Measurements from ENCODE around the gene NFATC2IP.
"Not testable (repeated sequence)": the region's sequence is repeated elsewhere in the genome, so short reads cannot be mapped to it uniquely, and the experiment has no call there.

The NFATC2IP gene

DNA sequence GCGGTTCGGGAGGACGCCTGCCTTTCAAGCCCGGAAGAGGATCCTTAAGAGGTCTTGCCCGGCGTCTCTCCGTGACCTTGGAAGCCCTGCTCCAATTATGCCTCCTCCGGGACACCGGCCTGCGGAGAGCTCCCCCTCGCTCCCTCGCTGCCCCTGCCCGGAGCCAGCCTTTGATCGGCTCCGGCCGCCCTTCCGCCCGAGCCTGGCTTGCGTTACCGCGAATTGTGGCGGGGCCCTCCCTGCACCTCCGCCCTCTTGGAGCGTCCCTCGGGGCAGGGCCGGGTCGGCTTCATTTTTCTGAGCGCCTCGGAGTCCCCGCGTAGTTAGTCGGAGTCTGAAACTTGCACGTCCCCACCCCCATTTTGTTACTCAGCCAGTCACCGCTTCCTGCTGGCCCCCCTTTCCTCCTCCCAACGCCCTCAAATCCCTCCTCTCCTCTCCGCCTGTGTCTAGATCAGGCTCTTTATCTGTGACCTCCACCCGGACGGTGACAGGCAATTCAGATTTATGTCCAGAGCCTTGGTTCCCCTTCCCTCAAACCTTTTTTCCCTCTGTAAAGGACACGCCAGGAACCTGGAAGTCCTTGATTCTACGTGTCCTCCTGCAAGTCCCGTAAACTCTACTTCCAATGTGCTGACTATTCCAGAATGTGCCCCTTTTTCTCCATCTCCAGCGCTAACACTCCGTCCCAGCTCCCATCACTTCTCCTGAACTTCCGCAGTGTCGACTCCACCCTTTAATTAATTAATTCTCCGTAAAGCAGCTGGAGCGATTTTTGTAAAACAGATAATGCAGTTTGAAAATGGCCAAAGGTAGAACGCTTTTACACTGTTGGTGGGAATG, 25.1 kb upstream of the NFATC2IP start:
- in situ Hi-C loops (cut with MboI; ENCODE audit: low sequenced_read_pairs): no loop called here

DNA sequence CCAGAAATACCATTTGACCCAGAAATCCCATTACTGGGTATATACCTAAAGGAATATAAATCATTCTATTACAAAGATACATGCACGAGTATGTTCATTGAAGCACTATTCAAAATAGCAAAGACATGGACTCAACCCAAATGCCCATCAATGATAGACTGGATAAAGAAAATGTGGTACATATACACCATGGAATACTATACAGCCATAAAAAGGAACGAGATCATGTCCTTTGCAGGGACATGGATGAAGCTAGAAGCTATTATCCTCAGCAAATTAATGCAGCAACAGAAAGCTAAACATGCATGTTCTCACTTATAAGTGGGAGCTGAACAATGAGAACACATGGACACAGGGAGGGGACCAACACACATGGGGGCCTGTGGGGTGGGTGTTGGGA, 24.5 kb upstream of the NFATC2IP start:
- in situ Hi-C loops (cut with MboI; ENCODE audit: low sequenced_read_pairs): not testable (repeated sequence)

DNA sequence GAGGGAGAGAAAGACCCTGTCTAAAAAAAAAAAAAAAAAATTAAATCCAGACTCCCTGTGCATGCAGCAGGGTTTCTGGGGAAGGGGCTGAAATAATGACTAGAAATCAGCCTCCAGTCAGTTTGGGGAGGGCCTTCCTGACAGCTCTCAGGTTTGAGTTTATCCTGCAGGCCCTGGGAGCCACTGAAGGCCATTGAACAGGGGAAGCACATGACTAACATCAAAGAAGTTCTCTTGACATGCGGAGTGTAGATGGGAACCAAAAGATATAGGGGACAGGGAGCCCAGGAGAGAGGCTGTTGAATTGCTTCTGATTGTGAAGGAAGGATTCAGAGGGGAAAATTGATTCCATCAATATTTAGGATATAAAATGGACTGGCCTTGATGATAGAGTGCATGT, 22.9 kb upstream of the NFATC2IP start:
- in situ Hi-C loops (cut with MboI; ENCODE audit: low sequenced_read_pairs): no loop called here

DNA sequence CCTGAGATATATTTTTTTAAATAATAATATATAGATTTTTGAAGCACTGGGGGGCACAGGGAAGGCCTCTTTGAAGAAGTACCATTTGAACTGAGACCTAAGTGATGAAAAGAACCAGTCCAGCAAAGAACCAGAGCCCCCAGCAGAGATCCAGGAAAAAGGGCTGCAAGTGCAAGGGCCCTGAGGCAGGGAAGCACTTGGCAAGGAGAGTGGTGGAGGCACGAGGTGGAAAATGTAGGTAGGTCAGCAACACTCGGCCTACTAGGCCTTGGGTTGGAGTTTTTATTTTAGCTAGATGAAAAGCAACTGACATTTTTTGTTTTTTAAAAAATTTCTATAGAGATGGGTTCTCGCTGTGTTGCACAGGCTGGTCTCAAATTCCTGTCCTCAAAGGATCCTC, 20.5 kb upstream of the NFATC2IP start:
- in situ Hi-C loops (cut with MboI; ENCODE audit: low sequenced_read_pairs): no loop called here

DNA sequence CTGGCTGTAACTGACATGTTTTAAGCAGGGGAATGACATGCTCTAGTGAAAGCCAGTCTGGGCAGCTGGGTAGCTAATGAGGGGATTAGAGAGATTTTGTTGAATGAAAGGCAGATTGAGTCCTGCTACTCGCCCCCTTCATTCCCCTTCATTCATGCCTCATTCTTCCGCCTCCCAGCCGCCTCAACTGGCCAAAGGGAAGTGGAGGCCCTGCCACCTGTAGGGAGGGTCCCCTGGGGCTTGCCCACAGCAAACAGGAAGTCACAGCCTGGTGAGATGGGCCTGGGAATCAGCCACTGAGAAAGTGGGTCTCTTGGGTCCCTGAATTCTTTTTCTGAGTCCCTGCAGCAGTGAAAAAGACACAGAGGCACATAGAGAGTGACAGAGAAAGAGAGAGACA, 20.1 kb upstream of the NFATC2IP start:
- in situ Hi-C loops (cut with MboI; ENCODE audit: low sequenced_read_pairs): no loop called here

DNA sequence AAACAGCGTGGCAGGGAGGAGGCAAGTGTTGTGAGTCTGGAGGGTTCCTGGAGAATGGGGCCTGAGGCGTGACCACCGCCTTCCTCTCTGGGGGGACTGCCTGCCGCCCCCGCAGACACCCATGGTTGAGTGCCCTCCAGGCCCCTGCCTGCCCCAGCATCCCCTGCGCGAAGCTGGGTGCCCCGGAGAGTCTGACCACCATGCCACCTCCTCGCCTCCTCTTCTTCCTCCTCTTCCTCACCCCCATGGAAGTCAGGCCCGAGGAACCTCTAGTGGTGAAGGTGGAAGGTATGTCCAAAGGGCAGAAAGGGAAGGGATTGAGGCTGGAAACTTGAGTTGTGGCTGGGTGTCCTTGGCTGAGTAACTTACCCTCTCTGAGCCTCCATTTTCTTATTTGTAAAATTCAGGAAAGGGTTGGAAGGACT, 18.9 kb upstream of the NFATC2IP start, which contains the start of gene CD19:
Gene CD19, plus strand, starts transcription at position 171 of the 425 bp plus-strand sequence. Its CDS starts 30 bp downstream, at position 201.
- in situ Hi-C loops (cut with MboI; ENCODE audit: low sequenced_read_pairs): no loop called here

DNA sequence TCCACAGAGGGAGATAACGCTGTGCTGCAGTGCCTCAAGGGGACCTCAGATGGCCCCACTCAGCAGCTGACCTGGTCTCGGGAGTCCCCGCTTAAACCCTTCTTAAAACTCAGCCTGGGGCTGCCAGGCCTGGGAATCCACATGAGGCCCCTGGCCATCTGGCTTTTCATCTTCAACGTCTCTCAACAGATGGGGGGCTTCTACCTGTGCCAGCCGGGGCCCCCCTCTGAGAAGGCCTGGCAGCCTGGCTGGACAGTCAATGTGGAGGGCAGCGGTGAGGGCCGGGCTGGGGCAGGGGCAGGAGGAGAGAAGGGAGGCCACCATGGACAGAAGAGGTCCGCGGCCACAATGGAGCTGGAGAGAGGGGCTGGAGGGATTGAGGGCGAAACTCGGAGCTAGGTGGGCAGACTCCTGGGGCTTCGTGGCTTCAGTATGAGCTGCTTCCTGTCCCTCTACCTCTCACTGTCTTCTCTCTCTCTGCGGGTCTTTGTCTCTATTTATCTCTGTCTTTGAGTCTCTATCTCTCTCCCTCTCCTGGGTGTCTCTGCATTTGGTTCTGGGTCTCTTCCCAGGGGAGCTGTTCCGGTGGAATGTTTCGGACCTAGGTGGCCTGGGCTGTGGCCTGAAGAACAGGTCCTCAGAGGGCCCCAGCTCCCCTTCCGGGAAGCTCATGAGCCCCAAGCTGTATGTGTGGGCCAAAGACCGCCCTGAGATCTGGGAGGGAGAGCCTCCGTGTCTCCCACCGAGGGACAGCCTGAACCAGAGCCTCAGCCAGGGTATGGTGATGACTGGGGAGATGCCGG, 18.2 kb upstream of the NFATC2IP start:
- in situ Hi-C loops (cut with MboI; ENCODE audit: low sequenced_read_pairs): no loop called here

DNA sequence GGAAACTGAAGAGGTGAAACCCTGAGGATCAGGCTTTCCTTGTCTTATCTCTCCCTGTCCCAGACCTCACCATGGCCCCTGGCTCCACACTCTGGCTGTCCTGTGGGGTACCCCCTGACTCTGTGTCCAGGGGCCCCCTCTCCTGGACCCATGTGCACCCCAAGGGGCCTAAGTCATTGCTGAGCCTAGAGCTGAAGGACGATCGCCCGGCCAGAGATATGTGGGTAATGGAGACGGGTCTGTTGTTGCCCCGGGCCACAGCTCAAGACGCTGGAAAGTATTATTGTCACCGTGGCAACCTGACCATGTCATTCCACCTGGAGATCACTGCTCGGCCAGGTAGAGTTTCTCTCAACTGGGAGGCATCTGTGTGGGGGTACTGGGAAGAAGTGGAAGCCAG, 17.6 kb upstream of the NFATC2IP start:
- in situ Hi-C loops (cut with MboI; ENCODE audit: low sequenced_read_pairs): no loop called here

DNA sequence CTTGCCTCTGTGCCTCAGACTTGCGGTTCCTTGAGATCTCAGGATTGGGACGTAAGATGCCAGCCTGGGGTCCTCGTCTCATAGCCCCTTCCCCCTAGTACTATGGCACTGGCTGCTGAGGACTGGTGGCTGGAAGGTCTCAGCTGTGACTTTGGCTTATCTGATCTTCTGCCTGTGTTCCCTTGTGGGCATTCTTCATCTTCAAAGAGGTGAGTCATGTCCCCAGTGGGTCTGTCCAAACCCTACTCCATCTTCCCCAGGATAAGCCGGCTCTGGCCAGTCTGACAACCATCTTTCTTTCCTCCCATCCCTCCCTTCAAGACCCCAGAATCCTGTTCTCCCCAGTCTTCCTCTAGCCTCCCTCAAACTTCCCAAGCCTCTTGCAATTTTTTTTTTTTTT, 15.4 kb upstream of the NFATC2IP start:
- in situ Hi-C loops (cut with MboI; ENCODE audit: low sequenced_read_pairs): no loop called here

DNA sequence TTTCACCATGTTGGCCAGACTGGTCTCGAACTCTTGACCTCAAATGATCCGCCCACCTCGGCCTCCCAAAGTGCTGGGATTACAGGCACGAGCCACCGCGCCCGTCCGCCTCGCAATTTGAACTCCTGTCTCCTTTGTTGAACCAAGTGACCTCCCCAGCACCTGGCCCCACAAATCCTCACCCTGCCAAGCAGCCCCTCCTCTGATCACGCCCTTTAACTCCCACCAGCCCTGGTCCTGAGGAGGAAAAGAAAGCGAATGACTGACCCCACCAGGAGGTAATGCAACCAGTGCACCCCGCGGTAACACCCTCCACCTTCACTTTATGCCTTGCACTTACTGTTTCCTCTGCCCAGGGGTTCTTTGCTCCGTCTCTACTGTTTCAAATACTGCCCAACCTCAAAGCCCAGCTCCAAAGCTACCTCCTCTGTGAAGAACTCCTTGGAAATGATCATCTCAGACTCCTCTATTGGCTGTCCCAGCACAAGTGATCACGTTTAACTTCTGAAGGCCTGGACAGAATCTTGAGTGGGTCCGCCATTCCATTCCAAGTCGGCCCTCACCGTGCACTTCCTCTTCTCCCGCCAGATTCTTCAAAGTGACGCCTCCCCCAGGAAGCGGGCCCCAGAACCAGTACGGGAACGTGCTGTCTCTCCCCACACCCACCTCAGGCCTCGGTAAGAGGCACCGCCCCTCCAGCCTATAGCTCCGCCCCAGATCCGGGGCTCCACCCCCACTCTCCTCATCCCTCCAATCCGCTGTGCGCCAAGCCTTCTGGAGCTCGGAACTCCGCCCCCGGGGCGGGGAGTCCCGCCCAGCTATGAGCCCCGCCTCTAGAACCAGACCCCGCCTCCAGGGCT, 14.6 kb upstream of the NFATC2IP start:
- in situ Hi-C loops (cut with MboI; ENCODE audit: low sequenced_read_pairs): no loop called here

DNA sequence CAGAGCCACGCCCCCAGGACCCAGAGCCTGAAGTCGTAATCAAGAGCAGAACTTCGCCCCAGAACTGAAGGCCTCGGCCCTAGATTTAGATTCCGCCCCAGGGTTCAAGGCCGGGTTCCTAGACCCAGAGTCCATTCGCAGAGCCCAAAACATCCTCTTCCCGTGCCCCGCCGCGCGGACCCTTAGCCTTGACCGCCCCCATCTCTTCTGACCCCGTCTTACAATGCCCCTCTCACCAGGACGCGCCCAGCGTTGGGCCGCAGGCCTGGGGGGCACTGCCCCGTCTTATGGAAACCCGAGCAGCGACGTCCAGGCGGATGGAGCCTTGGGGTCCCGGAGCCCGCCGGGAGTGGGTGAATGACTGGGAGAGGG, 14.0 kb upstream of the NFATC2IP start:
- in situ Hi-C loops (cut with MboI; ENCODE audit: low sequenced_read_pairs): no loop called here

DNA sequence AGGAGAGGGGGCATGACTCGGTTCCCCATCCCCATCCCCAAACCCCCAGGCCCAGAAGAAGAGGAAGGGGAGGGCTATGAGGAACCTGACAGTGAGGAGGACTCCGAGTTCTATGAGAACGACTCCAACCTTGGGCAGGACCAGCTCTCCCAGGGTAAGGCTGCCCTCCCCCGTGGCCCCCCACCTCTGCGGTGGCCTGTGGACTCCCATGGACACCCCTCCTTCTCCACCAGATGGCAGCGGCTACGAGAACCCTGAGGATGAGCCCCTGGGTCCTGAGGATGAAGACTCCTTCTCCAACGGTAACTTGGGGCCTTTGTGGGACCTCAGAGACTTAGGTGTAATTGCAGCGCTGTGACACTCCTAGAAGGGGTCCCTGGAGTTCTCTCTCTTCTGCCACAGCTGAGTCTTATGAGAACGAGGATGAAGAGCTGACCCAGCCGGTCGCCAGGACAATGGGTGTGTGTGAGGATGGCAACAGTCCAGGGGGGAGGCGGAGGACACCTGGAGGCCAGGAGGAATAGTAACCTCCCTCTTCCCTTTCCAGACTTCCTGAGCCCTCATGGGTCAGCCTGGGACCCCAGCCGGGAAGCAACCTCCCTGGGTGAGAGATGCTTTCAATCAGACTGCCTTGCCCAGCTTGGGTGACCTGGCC, 13.4 kb upstream of the NFATC2IP start:
- in situ Hi-C loops (cut with MboI; ENCODE audit: low sequenced_read_pairs): no loop called here

DNA sequence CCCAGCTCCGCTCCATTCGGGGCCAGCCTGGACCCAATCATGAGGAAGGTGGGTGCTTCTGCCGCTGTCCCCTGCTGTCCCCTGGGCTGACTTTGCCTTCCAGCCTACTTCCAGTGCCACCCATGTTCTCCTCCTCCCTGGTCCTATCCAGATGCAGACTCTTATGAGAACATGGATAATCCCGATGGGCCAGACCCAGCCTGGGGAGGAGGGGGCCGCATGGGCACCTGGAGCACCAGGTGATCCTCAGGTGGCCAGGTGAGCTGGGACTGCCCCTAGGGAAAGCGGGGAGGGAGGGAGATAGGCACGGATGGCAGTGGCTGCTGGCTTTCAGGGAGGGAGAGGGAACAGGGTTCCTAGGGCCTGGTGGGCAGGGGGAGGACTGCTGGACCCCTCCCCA, 12.0 kb upstream of the NFATC2IP start:
- in situ Hi-C loops (cut with MboI; ENCODE audit: low sequenced_read_pairs): no loop called here

DNA sequence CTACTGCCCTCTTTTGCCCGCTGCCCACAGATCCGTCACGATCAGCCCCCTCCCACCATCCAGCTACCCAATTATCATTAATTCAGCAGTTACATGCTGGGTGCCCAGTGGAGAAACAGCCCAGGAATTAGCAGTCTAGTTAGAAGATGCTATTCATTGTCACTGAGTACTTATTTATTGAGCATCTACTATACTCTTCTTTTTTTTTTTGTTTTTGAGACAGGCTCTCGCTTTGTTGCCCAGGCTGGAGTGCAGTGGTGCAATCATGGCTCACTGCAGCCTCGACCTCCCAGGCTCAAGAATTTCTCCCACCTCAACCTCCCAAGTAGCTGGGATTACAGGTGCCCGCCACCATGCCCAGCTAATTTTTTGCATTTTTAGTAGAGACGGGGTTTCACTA, 10.9 kb upstream of the NFATC2IP start:
- in situ Hi-C loops (cut with MboI; ENCODE audit: low sequenced_read_pairs): not testable (repeated sequence)

DNA sequence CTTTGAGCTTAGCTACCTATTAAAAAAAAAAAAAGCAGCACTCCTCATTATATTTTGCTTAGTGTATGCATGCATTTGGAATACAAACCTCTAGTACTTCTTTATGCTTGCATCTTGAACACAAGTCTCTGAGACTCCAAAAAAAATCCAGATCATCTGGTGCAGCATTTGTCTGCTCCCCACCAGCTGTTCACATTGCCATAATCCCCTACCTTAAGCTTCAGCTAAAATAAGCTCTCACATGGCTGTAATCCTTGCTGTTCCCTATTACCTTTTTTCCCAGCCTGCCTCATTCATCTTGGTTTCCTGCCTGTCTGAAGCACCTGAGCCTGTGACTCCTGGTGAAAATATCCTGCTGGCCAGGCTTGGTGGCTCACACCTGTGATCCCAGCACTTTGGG, 7.5 kb upstream of the NFATC2IP start:
- in situ Hi-C loops (cut with MboI; ENCODE audit: low sequenced_read_pairs): no loop called here

DNA sequence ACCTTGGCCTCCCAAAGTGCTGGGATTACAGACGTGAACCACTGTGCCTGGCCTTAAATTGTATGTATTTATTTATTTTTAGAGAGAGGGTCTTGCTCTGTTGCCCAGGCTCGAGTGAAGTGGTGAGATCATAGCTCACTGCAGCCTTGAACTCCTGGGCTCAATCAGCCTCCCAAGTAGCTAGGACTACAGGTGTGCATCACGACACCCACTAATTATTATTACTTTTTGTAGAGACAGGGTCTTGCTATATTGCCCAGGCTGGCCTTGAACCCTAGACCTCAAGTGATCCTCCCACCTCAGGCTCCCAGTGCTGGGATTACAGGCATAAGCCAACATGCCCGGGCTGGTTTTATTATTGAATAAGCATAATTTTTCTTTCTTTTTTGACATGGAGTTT, 4.1 kb upstream of the NFATC2IP start:
- in situ Hi-C loops (cut with MboI; ENCODE audit: low sequenced_read_pairs): no loop called here

DNA sequence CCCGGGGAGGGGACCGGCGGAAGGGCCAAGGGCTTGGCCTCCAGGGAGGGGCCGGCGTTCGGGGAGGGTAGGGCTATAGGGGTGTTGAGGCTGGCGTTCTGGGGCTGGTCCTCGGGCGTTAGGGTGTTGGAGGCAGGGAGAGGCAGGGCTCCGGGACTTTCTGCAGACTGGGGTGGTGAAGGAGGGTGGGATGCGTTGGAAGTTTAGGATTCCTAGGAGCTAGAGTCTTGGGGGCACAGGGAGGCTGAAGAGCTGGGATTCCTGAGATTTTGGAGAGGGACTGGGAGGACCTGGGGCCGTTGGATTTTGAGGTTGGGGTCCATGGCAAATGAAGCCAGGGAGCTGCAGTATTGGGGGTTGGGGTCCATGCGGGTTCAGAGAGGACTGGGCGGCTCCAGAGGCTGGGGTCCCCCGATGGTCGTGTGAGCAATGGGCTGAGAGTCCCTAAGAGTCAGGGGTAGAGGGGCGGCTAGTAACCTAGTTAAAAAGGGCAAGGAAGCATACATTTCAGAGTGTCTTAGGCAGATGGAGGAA, 740 bp downstream of the NFATC2IP start:
- in situ Hi-C loops (cut with MboI; ENCODE audit: low sequenced_read_pairs): no loop called here

DNA sequence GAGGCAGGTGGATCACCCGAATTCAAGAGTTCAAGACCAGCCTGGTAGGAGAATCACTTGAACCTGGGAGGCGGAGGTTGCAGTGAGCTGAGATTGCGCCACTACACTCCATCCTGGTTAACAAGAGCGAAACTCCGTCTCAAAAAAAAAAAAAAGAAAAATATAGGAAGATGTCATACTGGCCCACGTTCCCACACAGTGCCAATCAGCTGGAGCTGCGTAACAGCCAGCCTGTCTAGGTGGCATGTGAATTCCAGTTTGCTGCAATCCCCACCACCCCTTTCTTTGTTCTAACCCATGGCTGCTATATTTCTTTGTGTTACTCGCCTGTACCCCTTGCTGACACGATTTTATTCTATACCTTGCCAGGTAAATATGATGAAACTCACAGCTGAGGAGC, 7.5 kb downstream of the NFATC2IP start:
- in situ Hi-C loops (cut with MboI; ENCODE audit: low sequenced_read_pairs): no loop called here

DNA sequence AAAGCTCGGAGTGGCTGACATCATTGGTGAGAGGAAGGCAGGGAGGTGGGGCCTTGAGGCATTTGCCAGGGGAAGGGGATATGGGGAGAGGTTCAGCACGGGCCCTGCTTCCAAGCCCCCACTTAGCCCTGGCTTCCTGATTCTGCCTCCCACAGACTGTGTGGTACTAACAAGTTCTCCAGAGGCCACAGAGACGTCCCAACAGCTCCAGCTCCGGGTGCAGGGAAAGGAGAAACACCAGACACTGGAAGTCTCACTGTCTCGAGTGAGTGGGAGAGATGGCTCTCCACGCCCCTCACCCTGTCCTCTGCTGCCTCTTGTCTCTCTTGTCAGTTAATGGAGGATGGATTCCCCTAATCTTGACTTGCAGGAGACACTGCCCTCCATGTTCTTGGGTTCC, 8.1 kb downstream of the NFATC2IP start:
- in situ Hi-C loops (cut with MboI; ENCODE audit: low sequenced_read_pairs): no loop called here

DNA sequence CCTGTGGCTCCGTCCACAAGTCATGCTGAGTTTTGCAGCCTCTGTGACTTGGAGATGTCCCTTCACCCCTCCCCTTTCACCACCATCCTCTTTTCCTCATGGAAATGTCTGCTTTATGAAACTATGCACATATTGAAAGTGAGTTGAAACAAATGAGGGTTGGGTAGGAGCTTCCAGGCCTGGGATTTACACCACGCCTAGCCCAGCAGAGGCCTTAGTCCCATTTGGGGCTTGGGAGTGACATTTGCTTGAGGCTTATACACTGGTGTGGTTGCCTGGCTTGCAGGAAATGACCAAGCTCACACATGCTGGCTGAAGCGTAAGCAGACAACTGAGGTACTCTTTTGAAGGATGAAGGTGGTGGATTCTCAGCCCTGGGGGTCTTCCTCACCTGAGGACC, 13.3 kb downstream of the NFATC2IP start:
- in situ Hi-C loops (cut with MboI; ENCODE audit: low sequenced_read_pairs): no loop called here

All from HL-60/S4 treated with retinoic acid at 250 ng/mL for 4 days and 3 days (cell line).